Cardiac fibroblast (primary cell): ENCODE data around the gene TAF3.

Experiments
- DNase-seq, 2 donors: peaks; one replicate each; pipeline versions ENCODE4 v3.0.0 to v3.0.0-alpha.2; 2010; ENCODE audit warnings: low read depth in 2 of 2
- H3K4me3 ChIP-seq, 2 donors: replicated peaks in 1 of 2; 1 replicate in 1 of 2; 2 replicates in 1 of 2; pipeline ENCODE4 v1.5.1; 2011; ENCODE audit warnings: low read depth in 2 of 2, low read length in 2 of 2, mild to moderate bottlenecking in 2 of 2, moderate library complexity in 1 of 2
- TF ChIP-seq, protein P1 (sequence below): IDR thresholded peaks from one replicate; pipeline ENCODE4 v1.5.1; 2011; ENCODE audit warnings: low read depth, mild to moderate bottlenecking, low read length, inconsistent platforms

TAF3 gene

DNA sequence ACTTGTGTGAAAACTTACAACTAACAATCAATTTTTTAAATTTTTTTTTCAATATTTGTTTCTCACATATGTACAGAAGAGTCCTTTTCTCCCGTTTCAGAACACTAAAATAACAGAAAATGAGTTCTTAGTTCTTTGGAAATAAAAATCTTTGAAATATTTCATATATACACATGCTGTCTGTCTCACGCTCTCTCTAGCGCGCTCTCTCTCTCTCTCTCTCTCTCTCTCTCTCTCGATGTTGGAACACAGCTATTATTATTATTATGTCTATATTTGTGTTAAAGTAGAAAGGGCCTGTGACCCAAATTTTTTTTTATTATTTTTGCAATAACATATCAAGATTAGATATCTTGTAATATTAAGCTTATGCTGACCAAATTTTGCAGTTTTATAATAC lies 139.3 kb downstream of the TAF3 start:
- TF ChIP-seq, protein P1, sequence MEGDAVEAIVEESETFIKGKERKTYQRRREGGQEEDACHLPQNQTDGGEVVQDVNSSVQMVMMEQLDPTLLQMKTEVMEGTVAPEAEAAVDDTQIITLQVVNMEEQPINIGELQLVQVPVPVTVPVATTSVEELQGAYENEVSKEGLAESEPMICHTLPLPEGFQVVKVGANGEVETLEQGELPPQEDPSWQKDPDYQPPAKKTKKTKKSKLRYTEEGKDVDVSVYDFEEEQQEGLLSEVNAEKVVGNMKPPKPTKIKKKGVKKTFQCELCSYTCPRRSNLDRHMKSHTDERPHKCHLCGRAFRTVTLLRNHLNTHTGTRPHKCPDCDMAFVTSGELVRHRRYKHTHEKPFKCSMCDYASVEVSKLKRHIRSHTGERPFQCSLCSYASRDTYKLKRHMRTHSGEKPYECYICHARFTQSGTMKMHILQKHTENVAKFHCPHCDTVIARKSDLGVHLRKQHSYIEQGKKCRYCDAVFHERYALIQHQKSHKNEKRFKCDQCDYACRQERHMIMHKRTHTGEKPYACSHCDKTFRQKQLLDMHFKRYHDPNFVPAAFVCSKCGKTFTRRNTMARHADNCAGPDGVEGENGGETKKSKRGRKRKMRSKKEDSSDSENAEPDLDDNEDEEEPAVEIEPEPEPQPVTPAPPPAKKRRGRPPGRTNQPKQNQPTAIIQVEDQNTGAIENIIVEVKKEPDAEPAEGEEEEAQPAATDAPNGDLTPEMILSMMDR = no peak
- DNase-seq = no peak
- no peak overlapping the region for H3K4me3 ChIP-seq

DNA sequence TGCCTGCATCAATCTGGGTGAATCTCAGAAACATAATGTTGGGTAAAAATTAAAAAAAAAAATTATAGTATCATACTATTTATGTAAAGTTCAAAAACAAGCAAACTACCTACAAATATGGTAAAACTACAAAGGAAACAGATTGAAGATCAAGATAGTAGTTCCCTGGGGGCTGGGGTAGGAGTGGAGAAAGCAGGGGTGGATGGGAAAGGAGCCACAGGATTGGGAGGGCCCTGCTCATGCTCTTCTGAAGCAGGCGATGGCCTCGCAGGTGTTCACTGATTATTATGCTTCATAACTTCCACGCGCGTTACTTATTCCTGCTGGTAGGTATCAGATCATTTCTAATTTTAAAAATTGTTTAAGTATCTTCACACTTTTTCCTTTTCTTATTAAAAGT lies 140.1 kb downstream of the TAF3 start:
- no peak for DNase-seq
- H3K4me3 ChIP-seq = no peak overlapping the region
- TF ChIP-seq, protein P1 = no peak

DNA sequence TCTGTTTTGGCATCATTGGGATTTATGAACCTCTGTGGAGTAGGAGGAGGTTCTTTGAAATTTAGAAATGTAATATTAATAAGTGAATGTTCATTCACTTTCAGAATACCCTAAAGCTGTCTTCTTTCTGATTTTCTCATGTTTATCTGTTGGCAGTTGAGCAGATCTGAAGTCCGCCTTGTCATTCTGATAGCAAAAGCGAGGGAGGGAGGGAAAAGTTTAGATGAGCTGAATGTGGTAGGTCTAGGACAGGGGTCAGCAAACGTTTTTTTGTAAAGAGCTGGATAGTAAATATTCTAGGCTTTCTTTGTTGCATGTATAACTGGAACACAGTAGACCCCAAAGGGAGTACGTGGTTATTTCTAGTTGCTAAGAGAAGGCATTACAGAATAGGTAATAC lies 141.8 kb downstream of the TAF3 start:
- no peak overlapping the region for H3K4me3 ChIP-seq
- TF ChIP-seq, protein P1 = no peak
- DNase-seq = no peak

DNA sequence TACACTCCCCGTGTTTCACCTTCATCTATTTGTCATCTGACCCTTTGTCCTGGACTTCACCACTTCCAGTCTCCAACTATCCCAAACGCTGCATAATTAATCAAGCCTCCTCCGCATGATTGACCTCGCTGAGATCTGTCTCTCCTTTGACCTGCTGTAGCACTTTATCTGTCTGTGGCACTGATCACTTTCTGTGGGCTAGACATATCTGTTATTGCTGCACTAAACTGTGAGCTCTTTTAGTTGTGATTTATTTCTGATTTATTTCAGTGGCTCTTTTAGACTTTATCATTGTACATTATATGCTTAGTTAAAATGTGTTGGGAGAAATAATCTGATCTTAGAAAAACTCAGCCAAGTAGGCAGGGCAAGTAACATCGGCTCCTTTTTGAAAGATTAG lies 144.3 kb downstream of the TAF3 start:
- no peak for DNase-seq
- H3K4me3 ChIP-seq = no peak overlapping the region
- TF ChIP-seq, protein P1 = no peak

DNA sequence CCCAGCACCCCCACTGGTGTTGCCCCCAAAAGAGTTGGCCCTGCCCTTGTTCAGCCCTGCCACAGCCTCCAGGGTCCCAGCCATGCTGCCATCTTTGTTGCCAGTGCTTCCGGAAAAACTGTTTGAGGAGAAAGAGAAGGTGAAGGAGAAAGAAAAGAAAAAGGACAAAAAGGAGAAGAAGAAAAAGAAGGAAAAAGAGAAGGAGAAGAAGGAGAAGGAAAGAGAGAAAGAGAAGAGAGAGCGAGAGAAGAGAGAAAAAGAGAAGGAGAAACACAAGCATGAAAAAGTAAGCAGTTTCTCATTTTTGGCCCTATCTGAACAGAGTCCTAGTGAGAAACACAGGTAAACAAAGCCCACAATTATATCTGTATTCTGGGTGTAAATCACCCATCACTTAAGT lies 147.2 kb downstream of the TAF3 start:
- H3K4me3 ChIP-seq = no peak overlapping the region
- TF ChIP-seq, protein P1 = no peak
- DNase-seq = no peak

DNA sequence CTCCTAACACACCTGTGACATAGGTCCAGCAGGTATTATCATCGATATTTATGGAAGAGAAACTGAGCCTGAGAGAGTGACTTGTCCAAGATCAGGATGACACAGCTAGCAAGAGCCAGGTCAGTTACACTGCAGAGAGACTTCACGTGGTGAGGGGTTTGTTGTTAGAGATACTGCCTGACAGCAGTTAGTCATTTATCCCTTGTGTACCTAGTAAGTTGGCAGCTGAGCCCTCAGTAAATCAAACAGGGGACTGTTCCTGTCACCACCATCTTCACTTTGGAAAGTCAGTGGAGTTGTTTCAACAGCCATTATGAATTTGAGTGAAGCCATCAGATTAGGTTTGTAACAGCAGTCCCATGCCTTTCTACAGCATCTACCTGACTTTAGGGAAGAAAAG lies 148.7 kb downstream of the TAF3 start:
- TF ChIP-seq, protein P1 = no peak
- DNase-seq = no peak
- no peak overlapping the region for H3K4me3 ChIP-seq

DNA sequence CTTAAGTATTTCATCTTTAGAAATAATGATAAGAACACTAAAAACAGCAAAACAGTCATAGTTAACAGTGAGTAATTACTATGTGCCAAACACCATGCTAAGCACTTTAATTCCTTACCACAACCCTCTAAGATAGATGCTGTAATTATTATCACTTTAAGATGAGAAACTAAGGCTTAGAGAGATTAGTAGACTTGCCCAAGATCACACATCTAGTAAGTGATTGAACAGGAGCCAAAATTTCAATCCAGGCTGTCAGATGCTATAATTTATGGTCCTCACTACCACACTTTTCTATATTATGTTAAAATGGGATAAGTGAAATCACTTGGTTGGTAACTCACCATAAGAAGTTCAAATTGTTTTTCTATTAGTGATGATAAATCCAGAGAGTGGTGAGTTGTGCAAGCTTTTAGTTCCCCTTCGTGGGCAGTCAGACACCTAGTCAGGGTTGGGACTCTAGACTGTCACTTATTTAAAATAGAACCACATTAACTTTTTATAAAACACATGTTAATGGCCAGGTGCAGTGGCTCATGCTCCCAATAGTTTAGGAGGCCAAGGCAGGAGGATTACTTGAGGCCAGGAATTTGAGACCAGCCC lies 150.3 kb downstream of the TAF3 start:
- no peak overlapping the region for H3K4me3 ChIP-seq
- TF ChIP-seq, protein P1 = no peak
- DNase-seq = no peak
